GM12878 (cell line): ENCODE data around the gene ANKRD33B. TPM values are rescaled to one million over a fixed set of nuclear protein-coding genes. Genes with fewer than 3 reads are reported as not detected.
A peak's percentile ranks its signal among the peaks of the same experiment; 100 is the strongest.

Experiments
- ATAC-seq: fragments of 200-7000 bp; cut with Tn5 transposase; 3 replicates; pipeline ENCODE4 v1.9.1; 2020; ENCODE audit warnings: mild to moderate bottlenecking, moderate library complexity
- BruUV-seq: library from RNA; stranded (reverse); fragments of 400-500 nt; replicated peaks from 2 replicates; lab custom pipeline; 2021; lab: Mats Ljungman, UMichigan
- CTCF ChIA-PET: fragments of 300-600 bp; sonication (Branson Sonifier 250); formaldehyde crosslinking; extraction: SDS; loops from one replicate; lab custom pipeline; 2021; ENCODE audit warnings: inconsistent platforms; lab: Yijun Ruan, JAX
- POLR2A ChIA-PET: fragments of 350-600 bp; formaldehyde crosslinking; extraction: SDS; loops from one replicate; lab custom pipeline; 2021; ENCODE audit warnings: inconsistent platforms; lab: Charles Lee
- RAD21 ChIA-PET: fragments of 300-600 bp; sonication (Branson Sonifier 250); formaldehyde crosslinking; loops from one replicate; lab custom pipeline; 2023; ENCODE audit warnings: antibody characterized with exemption; ENCODE audit not compliant: unreplicated experiment; lab: Charles Lee
- SMC1A ChIA-PET: fragments of 300-600 bp; sonication (Branson Sonifier 250); formaldehyde crosslinking; loops from one replicate; lab custom pipeline; 2023; ENCODE audit not compliant: unreplicated experiment, uncharacterized antibody; lab: Charles Lee
- DNase-seq: peaks from one replicate; pipeline ENCODE4 v3.0.0-alpha.2; 2011; ENCODE audit warnings: low read depth, low spot score
- FAIRE-seq: peaks from 3 replicates; lab custom pipeline; 2011; peaks lifted over from hg19 to GRCh38; lab: Jason Lieb, UNC
- H2AFZ ChIP-seq: 2 replicates; pipeline ENCODE4 v1.6.0; 2011; ENCODE audit warnings: low read depth, low read length, control low read depth; ENCODE audit not compliant: control insufficient read depth
- H3K27ac ChIP-seq: 2 replicates; pipeline ENCODE4 v1.5.1; 2011; ENCODE audit warnings: control low read depth; ENCODE audit not compliant: control insufficient read depth, insufficient read depth
- H3K27me3 ChIP-seq, 2 experiments: replicated peaks in 1 of 2; 2 replicates each; pipeline versions ENCODE4 v1.6.0 to v1.6.1; 2011; ENCODE audit warnings: low read length in 1 of 2; ENCODE audit not compliant: control insufficient read depth in 2 of 2, insufficient read depth in 2 of 2
- H3K36me3 ChIP-seq, 2 experiments: 2 replicates each; pipeline ENCODE4 v1.5.1; 2011; ENCODE audit warnings: low read length in 1 of 2; ENCODE audit not compliant: control insufficient read depth in 2 of 2, insufficient read depth in 2 of 2
- H3K4me1 ChIP-seq: 2 replicates; pipeline ENCODE4 v1.6.1; 2011; ENCODE audit warnings: mild to moderate bottlenecking, low read length, moderate library complexity, mixed read lengths; ENCODE audit not compliant: control insufficient read depth, insufficient read depth
- H3K4me2 ChIP-seq: 2 replicates; pipeline ENCODE4 v1.6.0; 2011; ENCODE audit warnings: control low read depth; ENCODE audit not compliant: control insufficient read depth, insufficient read depth
- H3K4me3 ChIP-seq: fragments of 200-600 bp; sonication (generic); 2 replicates; pipeline ENCODE4 v1.5.1; 2016
- H3K79me2 ChIP-seq: 2 replicates; pipeline ENCODE4 v1.6.0; 2011; ENCODE audit warnings: low read length; ENCODE audit not compliant: control insufficient read depth, insufficient read depth
- H3K9ac ChIP-seq: 2 replicates; pipeline ENCODE4 v1.8.0; 2011; ENCODE audit warnings: low read length, control low read depth, mixed read lengths; ENCODE audit not compliant: control insufficient read depth, insufficient read depth
- H3K9me3 ChIP-seq: replicated peaks from 3 replicates; pipeline ENCODE4 v1.5.1; 2011; ENCODE audit warnings: mild to moderate bottlenecking, low read length; ENCODE audit not compliant: control insufficient read depth, insufficient read depth
- H4K20me1 ChIP-seq: 2 replicates; pipeline ENCODE4 v1.6.0; 2011; ENCODE audit not compliant: control insufficient read depth, insufficient read depth
- BRCA1 ChIP-seq: IDR thresholded peaks from 2 replicates; pipeline ENCODE4 v1.6.1; 2011; ENCODE audit warnings: low read depth, low read length, improper control_type of control experiment
- CHD1 ChIP-seq: IDR thresholded peaks from 2 replicates; pipeline ENCODE4 v1.6.1; 2012; ENCODE audit warnings: low read depth, low read length, improper control_type of control experiment
- FOXM1 ChIP-seq: IDR thresholded peaks from 2 replicates; pipeline ENCODE4 v1.6.1; 2012; ENCODE audit warnings: low read depth, mild to moderate bottlenecking, inconsistent platforms, low read length, moderate library complexity
- GATAD2B ChIP-seq: fragments of 450-650 bp; conservative IDR thresholded peaks from 2 replicates; pipeline ENCODE4 v1.6.1; 2017; ENCODE audit warnings: low read depth, mild to moderate bottlenecking, moderate library complexity
- IKZF1 ChIP-seq: fragments of 450-650 bp; conservative IDR thresholded peaks from 2 replicates; pipeline ENCODE4 v1.6.1; 2017; ENCODE audit warnings: antibody characterized with exemption, mild to moderate bottlenecking
- NFXL1 ChIP-seq: fragments of 450-650 bp; IDR thresholded peaks from 2 replicates; pipeline ENCODE4 v1.6.1; 2017; ENCODE audit warnings: antibody characterized with exemption, mild to moderate bottlenecking, borderline replicate concordance
- NFYB ChIP-seq: IDR thresholded peaks from 2 replicates; pipeline ENCODE4 v1.6.1; 2011; ENCODE audit warnings: low read depth, mild to moderate bottlenecking, low read length, improper control_type of control experiment, moderate library complexity; ENCODE audit not compliant: insufficient read depth
- PBX3 ChIP-seq: IDR thresholded peaks from 2 replicates; pipeline ENCODE4 v1.6.1; 2011; ENCODE audit warnings: mild to moderate bottlenecking, low read depth, low read length, moderate library complexity; ENCODE audit not compliant: insufficient replicate concordance
- POLR2AphosphoS5 ChIP-seq: IDR thresholded peaks from 2 replicates; pipeline ENCODE4 v1.6.1; 2011; ENCODE audit warnings: mild to moderate bottlenecking, low read length, inconsistent platforms
- SMARCA5 ChIP-seq: fragments of 450-650 bp; IDR thresholded peaks from 2 replicates; pipeline ENCODE4 v1.6.1; 2017; ENCODE audit warnings: mild to moderate bottlenecking
- TARDBP ChIP-seq: IDR thresholded peaks from 2 replicates; pipeline ENCODE4 v1.6.1; 2016; ENCODE audit warnings: borderline replicate concordance
- ZBTB33 ChIP-seq: fragments of 450-650 bp; IDR thresholded peaks from 2 replicates; pipeline ENCODE4 v1.6.1; 2017; ENCODE audit warnings: mild to moderate bottlenecking
- ZNF24 ChIP-seq: fragments of 450-650 bp; IDR thresholded peaks from 2 replicates; pipeline ENCODE4 v1.6.1; 2017; ENCODE audit warnings: antibody characterized with exemption, mild to moderate bottlenecking
- WGBS: methylation state at CpG from one replicate; pipeline ENCODE4 v1.1.6; 2016; ENCODE audit warnings: low lambda C conversion rate; ENCODE audit not compliant: insufficient replicate concordance, insufficient coverage; ENCODE audit errors: missing lambda C conversion rate; 5-methylcytosine and 5-hydroxymethylcytosine counted together
- in situ Hi-C: fragments of 300-500 bp; cut with MboI; formaldehyde crosslinking; loops from 9 replicates; pipeline ENCODE4 v1.14.3; 2018; ENCODE audit warnings: mixed read lengths
- intact Hi-C: fragments of 100-400 bp; cut with micrococcal nuclease; formaldehyde crosslinking; loops from one replicate; pipeline ENCODE4 v1.14.2; 2022; ENCODE audit not compliant: unreplicated experiment
- polyA plus RNA-seq, 11 experiments: library from polyadenylated mRNA; depleted of rRNA in 4 of 11; unstranded in 6 of 11; stranded (reverse) in 5 of 11; fragments of >200 nt; fragmentation: Nextera tagmentation in 4 of 11; fragmentation: Illumina TruSeq in 1 of 11; extraction: Ambion mirVana in 4 of 11; extraction: Trizol in 1 of 11; gene quantifications; 1 replicate in 1 of 11; 2 replicates in 10 of 11; pipeline versions ENCODE4 v1.2.1 to v1.2.3, GENCODE V29; 2011 to 2016; ENCODE audit warnings: inconsistent platforms in 2 of 11, missing spikeins in 2 of 11, low read depth in 1 of 11
- total RNA-seq, 4 experiments: library from RNA; depleted of rRNA in 3 of 4; stranded (reverse); fragments of >200 nt in 3 of 4; fragmentation: Illumina TruSeq in 1 of 4; extraction: Trizol in 1 of 4; gene quantifications; 2 replicates each; pipeline versions ENCODE4 v1.2.1 to v1.2.3, GENCODE V29; 2013 to 2021

ANKRD33B gene
- total and polyA plus RNA-seq, 10 of the 15 experiments (the other 5 are each of a cell fraction or from before 2014, with no cell fraction given): 4.9 to 61.6 (median 15.6) TPM

GRCh38 chr5:10630126-10630525, 66.3 kb downstream of the ANKRD33B start:
- peak overlapping the region; percentile 83; the same call in 1 of the 2 replicates for H3K4me2 ChIP-seq
- peaks cover 6% of the 10 kb centered on the region for H3K9me3 ChIP-seq
- SMC1A ChIA-PET: interaction anchor here (0.7 to 12.0 kb wide), 12 partner anchors 10 to 187 kb away, joined by 3 to 192 read pairs (median 24); no protein-coding TSS in a partner anchor
- intact Hi-C loops (loop anchor here (5.0 kb wide), 2 partner anchors 273 to 348 kb away; no protein-coding TSS in a partner anchor), in situ Hi-C loops (no loop called here)
- no peaks in the 10 kb centered on the region for H3K27me3 ChIP-seq
- H2AFZ ChIP-seq: no peak overlapping the region
- H3K27ac ChIP-seq: peak overlapping the region; percentile 93
- H3K4me1 ChIP-seq: peaks cover 83% of the 10 kb centered on the region
- ATAC-seq (no peak), FAIRE-seq (no peak), DNase-seq (no peak)
- no peaks in the 10 kb centered on the region for H4K20me1 ChIP-seq
- CTCF ChIA-PET: interaction anchor here (0.7 to 8.0 kb wide), 11 partner anchors 18 to 188 kb away, joined by 4 to 229 read pairs (median 50); partner anchors contain the start of gene ROPN1L
- peaks cover 76% of the 10 kb centered on the region for H3K79me2 ChIP-seq
- peaks cover 7 to 13% of the 10 kb centered on the region in 2 experiments for H3K36me3 ChIP-seq
- POLR2A ChIA-PET: interaction anchor here (0.9 kb wide), 1 partner anchor 63 kb away, joined by 3 read pairs; no protein-coding TSS in a partner anchor
- BruUV-seq: no TSS peak
- 65% methylated on average over 5 of the region's 5 CpGs for WGBS
- H3K4me3 ChIP-seq: peak overlapping the region; percentile 19; the same call in 1 of the 2 replicates
- TF ChIP-seq GATAD2B: 0 out of 2 replicates have a peak, but pooled peaks have one; percentile 6
- 0 out of 2 replicates have a peak, but pooled peaks have one; percentile 3 for TF ChIP-seq POLR2AphosphoS5
- TF ChIP-seq ZBTB33: no peak
- no peak for TF ChIP-seq ZNF24
- no peak for TF ChIP-seq NFYB
- TF ChIP-seq SMARCA5: no peak; the same call in 1 of the 2 replicates
- no peak for TF ChIP-seq NFXL1
- TF ChIP-seq TARDBP: no peak
- TF ChIP-seq CHD1: no peak
- TF ChIP-seq FOXM1: no peak
- TF ChIP-seq IKZF1: no peak
- TF ChIP-seq BRCA1: no peak
- TF ChIP-seq PBX3: no peak
- H3K9ac ChIP-seq: no peak overlapping the region
- RAD21 ChIA-PET: interaction anchor here (0.6 to 7.5 kb wide), 8 partner anchors 22 to 346 kb away, joined by 3 to 186 read pairs (median 10); no protein-coding TSS in a partner anchor
